22Rv1 (cell line): Measurements from ENCODE around the gene FARP1.

ENCODE experiments used
- CTCF ChIP-seq: fragments of 450-650 bp; IDR thresholded peaks from 2 replicates; pipeline ENCODE4 v1.5.1; 2017; ENCODE audit warnings: mild to moderate bottlenecking
- ZFX ChIP-seq: fragments of 450-650 bp; IDR thresholded peaks from 2 replicates; pipeline ENCODE4 v1.6.1; 2017; ENCODE audit warnings: antibody characterized with exemption, borderline replicate concordance

- TF ChIP-seq CTCF: no peak
- no peak for TF ChIP-seq ZFX
Measured at GRCh38 chr13:98222081-98222554, 79.2 kb downstream of the FARP1 start.
